Mononuclear cell (primary cell): Measurements from ENCODE around the gene BCDIN3D. TPM values are rescaled to one million over a fixed set of nuclear protein-coding genes. Genes with fewer than 3 reads are reported as not detected.
A peak's percentile ranks its signal among the peaks of the same experiment; 100 is the strongest.

ENCODE experiments used
- H3K27me3 ChIP-seq: 2 replicates; pipeline ENCODE4 v1.6.0; 2011; ENCODE audit warnings: low read length, control low read depth; ENCODE audit not compliant: insufficient read depth
- H3K4me1 ChIP-seq: 2 replicates; pipeline ENCODE4 v1.5.1; 2011; ENCODE audit warnings: mild to moderate bottlenecking, low read length, control low read depth; ENCODE audit not compliant: insufficient read depth
- H3K4me3 ChIP-seq: 2 replicates; pipeline ENCODE4 v1.5.1; 2011; ENCODE audit warnings: mild to moderate bottlenecking, low read length, moderate library complexity
- H3K9me3 ChIP-seq: 2 replicates; pipeline ENCODE4 v1.5.1; 2011; ENCODE audit warnings: low read depth, mild to moderate bottlenecking, control low read depth, low read length
- total RNA-seq: library from RNA; depleted of rRNA; stranded (reverse); fragments of >200 nt; gene quantifications from one replicate; pipeline ENCODE4 v1.2.3, GENCODE V29; 2012

BCDIN3D gene
- total RNA-seq, 1 donor, result 4.7 TPM

DNA sequence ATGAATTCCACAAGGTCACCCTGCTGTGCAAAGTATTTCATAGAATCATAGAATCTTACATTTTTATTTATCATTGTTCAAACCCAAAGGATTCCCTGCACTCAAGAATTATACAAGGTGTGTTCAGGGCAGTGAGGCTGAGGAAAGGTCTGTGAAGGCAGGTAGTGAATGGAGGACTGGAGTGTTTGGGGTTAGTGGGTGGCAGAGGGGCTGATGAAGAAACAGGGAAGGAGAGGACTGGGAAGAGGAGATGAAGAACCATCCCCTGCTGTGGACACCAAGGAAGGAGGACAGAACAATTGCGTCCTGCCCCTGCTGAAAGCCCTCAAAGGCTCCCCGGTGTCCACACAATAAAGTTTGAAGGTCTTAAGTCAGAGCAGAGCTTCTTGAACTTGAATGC lies 10.8 kb upstream of the BCDIN3D start:
- Histone ChIP-seq H3K9me3 (no peaks in the 10 kb centered on the region), H3K4me1 (no peaks in the 10 kb centered on the region), H3K4me3 (no peak overlapping the region), H3K27me3 (peaks cover 8% of the 10 kb centered on the region)

DNA sequence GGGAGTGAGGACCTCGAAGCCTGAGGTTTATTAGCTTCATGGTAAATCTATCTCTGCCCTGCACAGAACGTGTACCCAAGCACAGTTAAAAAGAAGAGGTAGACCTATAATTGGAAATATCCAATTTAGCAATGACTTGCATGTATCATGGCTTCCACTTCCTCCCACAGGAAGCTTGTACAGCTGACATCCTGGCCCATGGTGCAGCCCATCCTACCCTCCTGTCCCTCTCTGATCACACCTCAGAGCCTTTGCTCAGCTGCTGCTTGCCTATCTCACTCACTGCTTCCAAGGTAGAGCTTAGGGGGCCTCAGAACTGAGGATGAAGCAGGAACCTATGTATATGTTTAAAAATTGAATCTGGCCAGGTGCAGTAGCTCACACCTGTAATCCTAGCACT lies 4.3 kb upstream of the BCDIN3D start:
- H3K4me3 ChIP-seq, result no peak overlapping the region
- H3K27me3 ChIP-seq, result peaks cover 9% of the 10 kb centered on the region
- peaks cover 10% of the 10 kb centered on the region for H3K4me1 ChIP-seq
- H3K9me3 ChIP-seq, result no peaks in the 10 kb centered on the region

DNA sequence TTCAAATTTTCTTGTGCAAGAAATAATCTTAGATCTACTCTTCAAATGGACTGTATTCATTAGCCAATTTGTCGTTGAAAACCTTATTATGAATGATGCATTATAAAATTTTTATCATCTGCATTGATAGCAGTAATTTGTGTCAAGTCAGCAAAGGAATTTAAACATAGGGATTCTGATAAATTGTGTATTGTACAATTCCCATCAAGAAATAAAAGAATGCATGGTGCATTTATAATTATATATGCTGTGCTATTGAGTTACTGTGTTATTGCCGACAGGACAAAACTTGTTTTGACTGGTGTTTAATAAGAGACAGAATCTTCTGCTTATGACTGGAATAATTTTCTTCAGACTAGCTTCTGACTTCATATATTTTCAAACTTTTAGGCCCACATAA lies 3.1 kb upstream of the BCDIN3D start:
- Histone ChIP-seq H3K4me3 (no peak overlapping the region), H3K9me3 (no peaks in the 10 kb centered on the region), H3K4me1 (peaks cover 18% of the 10 kb centered on the region), H3K27me3 (peaks cover 9% of the 10 kb centered on the region)

DNA sequence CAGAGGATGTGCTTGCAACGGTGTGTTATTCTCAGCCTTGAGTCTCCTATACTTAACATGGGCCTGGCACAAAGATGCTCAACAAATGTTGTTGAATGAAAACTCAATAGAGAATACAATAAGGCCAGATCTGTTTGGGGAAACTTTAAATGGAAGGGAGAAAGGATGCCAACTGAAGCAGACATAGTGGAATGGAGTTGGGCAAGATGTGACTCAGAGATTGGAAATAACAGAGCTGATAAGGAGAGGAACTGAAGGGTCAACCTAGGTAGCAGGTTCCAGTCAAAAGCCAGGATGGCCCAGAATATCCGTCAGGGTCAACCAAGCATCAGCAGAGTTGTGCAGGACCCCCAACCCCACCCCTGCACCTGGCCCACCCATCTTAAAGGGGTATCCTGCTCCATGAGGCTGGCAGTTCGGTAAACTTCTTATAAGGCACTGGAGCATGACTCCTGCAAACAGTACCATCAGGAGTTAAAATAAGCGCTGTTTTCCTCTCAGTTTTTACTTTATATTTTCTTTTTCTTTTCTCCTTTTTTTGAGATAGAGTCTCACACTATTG lies 1.1 kb upstream of the BCDIN3D start:
- Histone ChIP-seq H3K4me3 (no peak overlapping the region), H3K4me1 (peaks cover 18% of the 10 kb centered on the region), H3K9me3 (no peaks in the 10 kb centered on the region), H3K27me3 (peaks cover 4% of the 10 kb centered on the region)

DNA sequence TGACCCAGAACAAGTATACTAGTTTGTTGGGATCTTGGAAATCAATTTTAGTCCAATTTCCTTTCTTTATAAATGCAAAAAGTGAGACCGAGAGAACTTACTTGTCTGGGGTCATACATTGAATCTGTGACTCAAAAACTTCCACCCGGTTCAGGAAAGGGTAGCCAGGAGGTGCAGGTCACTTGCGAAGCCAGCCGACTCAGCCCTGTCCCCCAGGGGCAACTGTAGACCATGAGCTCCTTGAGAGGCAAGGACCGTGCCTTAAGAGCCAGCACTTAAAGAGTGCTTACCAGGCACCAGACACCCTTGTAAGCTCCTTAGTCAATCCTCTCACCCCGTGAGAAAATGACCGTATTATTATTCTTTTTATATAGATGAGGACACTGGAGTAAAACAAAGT lies 505 bp upstream of the BCDIN3D start:
- peak overlapping the region; percentile 60 for H3K4me3 ChIP-seq
- no peaks in the 10 kb centered on the region for H3K27me3 ChIP-seq
- no peaks in the 10 kb centered on the region for H3K9me3 ChIP-seq
- peaks cover 18% of the 10 kb centered on the region for H3K4me1 ChIP-seq

DNA sequence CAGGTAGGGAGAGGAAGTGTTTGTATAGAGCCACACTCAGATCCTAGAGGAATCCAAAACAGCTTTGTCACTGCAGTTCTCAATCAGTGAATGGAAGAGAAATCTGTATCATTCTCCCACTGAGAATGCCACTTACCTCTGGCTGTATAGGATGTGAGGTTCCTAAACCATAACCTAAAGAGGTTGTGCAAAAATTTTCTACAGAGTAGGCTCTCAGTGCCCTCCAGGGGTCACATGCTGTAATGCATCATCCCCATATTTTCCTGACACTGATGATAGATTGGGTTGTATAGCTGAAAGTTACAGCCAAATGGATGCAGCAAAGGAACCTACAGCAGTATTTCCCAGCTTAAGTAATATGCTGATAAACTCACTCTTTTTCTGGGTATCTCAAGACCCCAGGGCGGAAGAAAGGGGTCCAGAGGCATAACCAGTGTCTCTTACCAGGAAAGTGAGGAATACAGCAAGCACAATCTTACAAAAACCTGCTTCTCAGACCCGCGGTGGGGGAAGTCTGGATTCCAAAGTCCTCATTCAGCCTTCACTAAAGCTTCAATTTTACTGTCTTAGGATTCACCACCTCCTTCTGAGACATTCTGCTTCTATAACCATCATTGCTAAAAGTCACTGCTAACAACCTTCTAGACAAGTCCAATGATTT lies 3.8 kb downstream of the BCDIN3D start:
- Histone ChIP-seq H3K9me3 (no peaks in the 10 kb centered on the region), H3K27me3 (no peaks in the 10 kb centered on the region), H3K4me1 (peaks cover 18% of the 10 kb centered on the region), H3K4me3 (no peak overlapping the region)

DNA sequence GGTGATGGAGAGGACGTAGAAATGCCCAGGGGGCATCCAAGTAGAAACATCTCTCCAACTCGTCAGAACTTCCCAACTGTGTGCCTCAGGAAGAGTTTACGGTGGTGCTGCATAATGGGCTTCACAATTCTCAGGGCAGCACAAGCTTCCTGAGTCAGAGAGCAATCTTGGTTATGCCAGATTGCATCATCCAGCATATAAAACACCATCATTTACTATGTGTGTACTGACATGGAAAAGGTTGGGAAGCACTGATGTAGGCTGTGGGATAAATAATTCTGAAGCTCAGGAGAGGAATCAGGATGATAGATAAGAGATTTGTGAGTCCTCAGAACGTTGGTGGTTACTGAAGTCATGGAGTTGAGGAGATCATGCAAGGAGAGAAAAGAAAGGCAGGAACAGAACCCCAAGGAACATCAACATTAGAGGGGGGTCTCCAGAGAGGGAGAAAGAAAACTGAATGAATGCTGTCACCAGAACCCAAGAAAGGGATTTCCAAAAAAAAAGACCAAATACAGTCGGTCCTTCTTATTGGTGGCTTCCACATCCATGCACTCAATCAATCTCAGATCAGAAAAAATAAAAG lies 10.0 kb downstream of the BCDIN3D start:
- Histone ChIP-seq H3K4me3 (no peak overlapping the region), H3K27me3 (no peaks in the 10 kb centered on the region), H3K4me1 (peaks cover 10% of the 10 kb centered on the region)

DNA sequence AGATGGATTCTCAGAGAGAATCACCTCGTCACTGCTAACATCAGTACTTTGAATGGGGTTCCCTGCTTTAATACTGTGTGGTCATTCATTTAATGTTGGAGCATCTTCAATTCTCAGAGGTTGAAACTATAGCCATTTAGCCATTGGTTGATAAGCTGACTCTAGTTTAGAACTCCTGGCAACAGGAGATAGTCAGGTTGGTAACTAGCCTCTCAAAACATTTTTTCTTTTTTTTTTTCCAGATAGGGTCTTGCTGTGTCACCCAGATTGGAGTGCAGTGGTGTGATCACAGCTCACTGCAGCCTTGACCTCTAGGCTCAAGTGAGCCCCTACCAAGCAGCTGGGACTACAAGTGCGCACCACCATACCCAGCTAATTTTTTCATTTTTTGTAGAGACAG lies 11.2 kb downstream of the BCDIN3D start:
- no peaks in the 10 kb centered on the region for H3K27me3 ChIP-seq
- no peaks in the 10 kb centered on the region for H3K9me3 ChIP-seq
- H3K4me3 ChIP-seq, result no peak overlapping the region
- H3K4me1 ChIP-seq, result peaks cover 19% of the 10 kb centered on the region

More for the DNA sequence above, 10.0 kb downstream of the BCDIN3D start:
- H3K9me3 ChIP-seq, result no peaks in the 10 kb centered on the region

DNA sequence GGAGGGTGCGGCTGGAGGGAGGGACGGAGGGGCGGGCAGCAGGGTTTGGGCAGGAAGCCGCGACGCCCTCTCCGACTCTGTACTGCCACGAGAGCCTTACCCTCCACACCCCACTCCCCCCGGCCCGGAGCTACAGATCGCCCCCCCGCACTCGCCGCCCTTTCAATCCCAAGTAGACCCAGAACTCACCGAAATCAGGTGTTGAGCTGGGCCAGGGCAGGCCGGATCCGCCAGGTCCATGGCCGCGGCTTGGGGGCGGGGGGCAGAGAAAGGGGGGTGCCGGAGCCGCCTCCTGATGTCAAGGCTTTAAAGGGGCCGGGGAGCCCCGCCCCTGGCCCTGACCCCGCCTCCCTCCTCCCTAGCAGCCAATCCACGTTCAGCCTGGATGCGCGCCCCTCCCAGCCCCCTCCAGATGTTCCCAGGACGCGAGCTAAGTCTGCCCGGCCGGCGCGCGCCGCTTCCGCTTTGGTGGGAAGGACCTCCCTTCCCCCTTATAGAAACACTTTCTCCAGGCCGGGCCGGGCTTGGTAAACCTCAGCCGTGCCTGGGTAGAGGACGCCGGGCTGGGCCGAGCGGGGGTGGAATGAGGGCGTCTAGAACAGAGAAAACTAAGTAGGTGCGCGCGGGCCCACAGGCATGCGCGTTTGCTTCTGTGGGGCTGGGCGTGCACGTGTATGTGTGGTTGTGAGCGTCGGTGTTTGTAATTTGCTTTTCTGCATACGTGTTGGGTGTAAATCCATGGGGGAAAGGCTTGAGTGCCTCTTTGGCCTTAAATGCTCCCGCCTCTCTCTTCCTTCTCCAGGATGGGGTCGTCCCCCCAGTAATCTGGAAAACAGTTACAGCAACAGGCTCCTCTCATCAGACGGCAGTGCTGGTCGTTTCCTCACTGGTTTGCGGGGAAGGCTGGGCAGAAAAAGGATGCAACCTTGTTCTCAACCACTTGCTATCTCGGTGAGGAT lies 14.5 kb downstream of the BCDIN3D start, which contains the start of gene NCKAP5L:
NCKAP5L (minus strand) TSS at position 281 of the 959 bp plus-strand sequence. CDS start 24,369 bp downstream, outside the sequence.
- no peaks in the 10 kb centered on the region for H3K27me3 ChIP-seq
- peak within 1 kb of the TSS; percentile 53 for H3K4me3 ChIP-seq
- H3K9me3 ChIP-seq, result no peaks in the 10 kb centered on the region
- peaks cover 53% of the 10 kb centered on the region for H3K4me1 ChIP-seq

DNA sequence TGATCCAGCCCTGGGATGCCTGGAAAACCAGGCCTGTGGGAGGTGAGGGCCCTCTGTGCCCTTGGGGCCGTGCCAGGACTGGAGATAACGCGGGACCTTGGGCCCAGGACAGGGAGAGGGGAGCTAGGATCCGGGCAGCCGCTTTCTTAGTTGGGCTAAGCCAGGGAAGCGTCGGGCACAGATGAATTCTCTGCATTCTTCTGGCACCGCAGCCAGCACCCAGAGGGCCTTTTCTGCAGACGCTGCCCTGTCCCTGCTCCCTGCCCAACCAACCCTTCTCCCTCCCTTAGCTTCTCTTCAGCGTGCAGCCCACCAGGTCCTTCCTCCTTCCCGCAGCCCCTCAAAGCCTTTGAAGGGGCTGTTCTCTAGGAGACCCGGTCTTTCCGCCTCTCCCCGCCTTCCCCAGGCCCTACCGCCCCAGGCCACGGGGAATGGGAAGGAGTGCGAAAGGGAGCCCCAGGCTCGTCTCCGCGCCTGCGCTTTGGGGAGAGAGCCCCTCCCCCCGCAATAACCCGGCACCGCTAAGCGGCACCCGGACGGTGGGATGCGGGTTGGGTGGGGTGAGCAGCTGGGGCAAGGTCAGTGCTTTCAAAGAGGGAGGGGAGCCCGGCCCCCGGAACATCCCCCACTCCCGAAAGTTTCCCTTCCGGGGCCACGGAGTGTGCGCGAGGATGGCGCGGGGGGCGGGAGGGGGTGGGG lies 15.4 kb downstream of the BCDIN3D start:
- no peaks in the 10 kb centered on the region for H3K9me3 ChIP-seq
- peak overlapping the region; percentile 53 for H3K4me3 ChIP-seq
- H3K4me1 ChIP-seq, result peaks cover 53% of the 10 kb centered on the region
- H3K27me3 ChIP-seq, result no peaks in the 10 kb centered on the region

DNA sequence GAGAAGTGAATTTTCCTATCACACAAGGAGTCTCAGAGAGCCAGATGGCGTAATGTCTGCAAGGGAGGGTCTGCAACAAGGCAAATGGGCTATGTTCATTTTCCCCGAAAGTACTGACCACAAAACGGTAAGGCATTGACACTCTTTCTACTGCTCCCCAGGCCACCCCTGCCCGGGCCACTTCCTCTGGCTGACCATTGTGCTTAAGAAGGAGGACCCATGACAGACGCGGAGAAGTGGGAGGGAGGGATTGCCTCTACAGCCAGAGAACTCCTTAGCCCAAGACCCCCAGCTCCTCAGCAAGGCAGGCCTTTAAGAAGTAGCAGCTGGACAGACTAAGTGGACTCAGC lies 15.9 kb downstream of the BCDIN3D start:
- Histone ChIP-seq H3K4me1 (peaks cover 54% of the 10 kb centered on the region), H3K9me3 (no peaks in the 10 kb centered on the region), H3K27me3 (no peaks in the 10 kb centered on the region), H3K4me3 (peak overlapping the region; percentile 53)

DNA sequence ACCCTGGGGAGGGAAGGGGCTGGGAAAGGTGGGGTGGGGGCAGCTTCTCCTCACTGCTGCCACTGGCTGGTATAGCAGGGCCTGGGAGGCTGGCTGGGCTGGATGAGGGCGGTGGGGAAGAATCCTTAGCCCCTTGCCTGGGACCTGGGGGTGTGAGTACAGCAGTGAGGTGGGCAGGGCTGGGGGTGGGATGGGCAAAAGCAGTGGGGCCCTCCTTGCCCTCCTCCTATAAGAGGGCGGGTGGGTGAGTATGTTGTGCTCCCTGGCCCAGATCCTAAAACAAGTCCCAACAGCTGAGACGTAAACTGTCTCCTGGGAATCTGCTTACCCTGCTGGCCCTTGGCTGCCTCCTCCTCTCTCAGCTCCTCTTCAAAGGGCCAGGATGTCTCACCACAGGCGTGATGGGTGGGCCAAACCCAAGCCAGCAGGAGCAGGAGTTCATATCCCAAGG lies 16.9 kb downstream of the BCDIN3D start:
- Histone ChIP-seq H3K27me3 (no peaks in the 10 kb centered on the region), H3K4me3 (no peak overlapping the region), H3K9me3 (no peaks in the 10 kb centered on the region), H3K4me1 (peaks cover 65% of the 10 kb centered on the region)

DNA sequence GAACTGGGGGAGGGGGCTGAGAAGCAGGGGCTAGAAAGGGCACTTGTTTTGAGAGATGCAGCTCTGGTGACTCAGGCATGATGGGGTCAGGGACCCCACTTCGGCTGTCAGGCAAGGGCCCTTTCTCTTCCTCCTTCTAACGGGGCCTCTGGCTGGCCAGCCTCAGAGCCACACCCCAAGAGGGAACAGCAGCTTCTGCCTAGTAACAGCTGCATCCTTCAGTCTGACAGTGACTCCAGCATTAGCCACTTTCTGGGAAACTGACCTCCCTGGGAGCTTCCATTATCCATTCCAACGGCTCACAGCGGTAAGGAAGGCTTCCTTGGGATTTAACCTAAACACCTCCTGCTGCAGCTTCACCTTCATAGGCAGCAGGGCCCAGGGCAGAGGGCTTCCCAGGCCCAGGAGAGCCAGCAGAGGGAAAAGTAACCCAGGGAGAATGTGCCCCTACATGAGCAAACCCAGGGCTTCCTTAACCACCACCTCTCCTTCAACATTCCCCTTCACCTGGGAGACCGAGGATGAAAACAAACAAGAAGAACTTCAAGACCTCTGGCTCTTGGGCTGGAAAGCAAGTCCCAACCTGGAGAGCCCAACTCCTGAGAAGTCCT lies 17.4 kb downstream of the BCDIN3D start:
- no peaks in the 10 kb centered on the region for H3K9me3 ChIP-seq
- H3K4me1 ChIP-seq, result peaks cover 70% of the 10 kb centered on the region
- H3K4me3 ChIP-seq, result peak overlapping the region; percentile 15
- no peaks in the 10 kb centered on the region for H3K27me3 ChIP-seq

DNA sequence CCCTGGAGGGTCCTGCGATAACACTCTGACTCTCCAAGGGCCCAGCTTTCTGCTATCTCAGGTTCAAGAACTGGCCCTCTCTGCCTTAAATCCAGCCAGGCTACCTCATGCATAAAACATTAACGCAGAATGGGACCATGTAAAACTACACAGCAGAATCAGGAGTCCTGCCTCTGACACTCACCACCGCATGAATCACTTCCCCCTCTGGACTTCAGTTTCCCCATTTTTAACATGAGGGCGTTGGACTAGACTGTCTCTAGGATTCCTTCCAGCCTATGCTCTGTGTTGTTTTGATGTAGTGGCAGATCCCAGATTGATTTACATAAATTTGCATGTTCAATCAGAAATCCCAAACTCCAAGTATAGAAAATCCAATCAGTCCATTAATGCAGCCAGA lies 18.0 kb downstream of the BCDIN3D start:
- H3K4me1 ChIP-seq, result peaks cover 71% of the 10 kb centered on the region
- H3K4me3 ChIP-seq, result peak overlapping the region; percentile 15
- H3K27me3 ChIP-seq, result no peaks in the 10 kb centered on the region
- no peaks in the 10 kb centered on the region for H3K9me3 ChIP-seq
